ENCODE data around the gene ATP8A1. TPM values are rescaled to one million over a fixed set of nuclear protein-coding genes. Genes with fewer than 3 reads are reported as not detected.
"Not testable (repeated sequence)": the region's sequence is repeated elsewhere in the genome, so short reads cannot be mapped to it uniquely, and the experiment has no call there.

Gene ATP8A1
- total RNA-seq, result 10 to 100 TPM; 20.5 to 52.9 TPM

DNA sequence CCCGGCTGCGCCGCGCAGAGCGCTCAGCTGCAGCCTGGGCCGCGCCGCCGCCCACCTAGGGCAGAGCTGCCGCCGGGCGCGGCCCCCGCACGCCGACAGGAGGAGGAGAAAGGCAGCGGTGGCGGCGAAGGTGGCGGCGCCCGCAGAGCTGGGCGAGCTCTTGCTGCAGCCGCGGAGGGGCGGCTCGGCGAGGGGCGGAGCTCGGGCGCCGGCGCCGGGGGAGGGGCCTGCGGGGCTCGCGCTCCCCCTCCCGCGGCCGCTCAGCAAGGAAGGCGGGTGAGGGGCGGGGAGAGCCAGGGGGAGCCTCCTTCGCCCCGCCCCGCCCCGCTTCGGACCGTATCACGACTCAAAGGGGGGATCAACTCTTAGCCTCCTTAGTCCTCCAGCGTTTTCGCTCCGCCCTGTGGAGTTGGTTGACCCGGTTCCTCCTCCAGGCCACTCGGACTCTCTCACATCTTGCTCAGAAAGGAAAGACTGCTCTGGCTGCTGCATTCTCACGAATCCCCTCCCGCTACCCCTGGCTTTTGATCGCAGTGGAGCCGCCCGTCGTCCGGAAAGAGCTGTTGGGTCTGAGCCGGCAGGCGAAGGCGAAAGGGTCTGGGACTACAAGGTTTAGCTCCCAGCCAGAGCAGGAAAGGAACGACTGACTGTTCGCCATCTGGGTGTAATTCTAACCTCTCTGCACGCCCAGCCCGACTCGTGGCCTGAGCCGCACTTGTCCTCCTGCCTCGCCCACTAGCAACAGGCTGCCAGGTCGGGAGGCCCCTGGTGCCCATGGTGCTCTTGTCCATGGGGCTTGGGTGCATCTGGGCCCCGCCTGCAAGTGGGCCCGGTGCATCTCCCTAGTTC is at the start of gene ATP8A1:
Gene ATP8A1, minus strand, starts transcription at position 162 of the 849 bp plus-strand sequence. CDS start 232 bp downstream, outside the sequence.
- Mint-ChIP-seq H3K4me1 (ENCODE audit: low read depth in 2 of 2) (peaks cover 41 to 43% of the 10 kb centered on the region in 2 donors), H3K27ac (peak within 1 kb of the TSS; percentile 96), H3K4me3 (peak within 1 kb of the TSS; percentile 86), H3K36me3 (peaks cover 23% of the 10 kb centered on the region), H3K9me3 (peaks cover 8% of the 10 kb centered on the region), H3K27me3 (no peaks in the 10 kb centered on the region)
- peak; percentile 95 to 97 for ATAC-seq
- DNase-seq (ENCODE audit: low spot score), result peak; percentile 97

DNA sequence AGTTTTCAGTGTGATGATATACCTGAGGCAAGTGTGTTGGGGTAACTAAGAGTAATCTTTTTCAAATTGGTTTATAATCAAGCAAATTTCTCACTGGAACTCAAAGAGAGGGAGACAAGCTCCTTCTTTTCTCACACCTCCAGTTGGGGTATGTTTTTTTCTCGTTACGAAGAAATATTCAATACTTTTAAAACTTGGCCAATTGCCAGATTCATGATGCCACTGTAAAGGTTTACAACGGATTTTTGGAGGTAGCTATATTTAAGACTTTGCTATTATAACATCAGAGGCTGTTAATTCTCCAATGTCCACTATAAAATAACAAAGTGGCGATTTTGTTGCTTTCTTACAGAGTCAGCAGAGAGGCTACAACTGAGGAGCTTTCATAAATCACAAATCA is 49.2 kb upstream of the ATP8A1 start:
- H3K4me1 Mint-ChIP-seq (ENCODE audit: low read depth in 2 of 2), result no peaks in the 10 kb centered on the region
- H3K27ac Mint-ChIP-seq, result no peak overlapping the region
- H3K27me3 Mint-ChIP-seq, result peaks cover 0 to 5% of the 10 kb centered on the region in 2 donors
- H3K36me3 Mint-ChIP-seq, result peaks cover 1% of the 10 kb centered on the region
- H3K9me3 Mint-ChIP-seq, result no peaks in the 10 kb centered on the region
- DNase-seq (ENCODE audit: low spot score) (no peak), ATAC-seq (no peak)
- no peak overlapping the region for H3K4me3 Mint-ChIP-seq

DNA sequence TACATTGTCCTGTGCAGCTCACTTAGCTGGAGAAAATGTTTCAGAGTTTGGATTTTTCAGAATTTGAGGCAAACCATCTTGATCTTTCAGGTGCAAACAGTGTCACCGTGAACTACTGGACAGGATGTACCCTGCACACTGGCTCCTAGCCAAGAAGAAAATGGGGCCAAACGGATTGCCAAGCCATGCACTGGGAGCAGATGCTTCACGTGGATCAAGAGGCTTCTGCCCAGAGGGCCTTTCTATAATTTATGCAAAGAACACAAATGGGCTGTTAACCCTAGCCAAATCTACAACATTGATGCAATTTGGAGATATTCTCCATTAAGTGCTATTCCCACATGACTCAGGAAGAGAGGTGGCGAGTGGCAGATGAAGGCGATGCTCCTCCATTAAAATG is 46.9 kb upstream of the ATP8A1 start:
- no peak for ATAC-seq

DNA sequence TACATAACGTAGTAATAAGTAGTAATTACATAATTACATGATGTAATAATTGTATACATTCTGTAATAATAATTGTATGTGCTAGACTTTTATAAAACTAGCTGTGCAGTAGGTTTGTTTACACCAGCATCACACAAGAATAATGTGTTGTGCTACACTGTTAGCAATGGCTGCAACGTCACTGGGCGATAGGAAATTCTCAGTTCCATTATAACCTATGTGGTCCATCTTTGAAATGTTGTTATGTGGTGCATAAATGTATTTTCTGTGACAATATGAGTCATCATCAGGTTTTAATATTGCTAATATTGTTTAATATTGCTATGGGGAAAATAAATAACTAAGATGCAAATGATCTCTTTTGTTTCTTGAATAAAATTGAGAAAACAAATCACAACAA is 46.0 kb upstream of the ATP8A1 start:
- no peaks in the 10 kb centered on the region for H3K4me1 Mint-ChIP-seq (ENCODE audit: low read depth in 2 of 2)

More for the DNA sequence above, 46.9 kb upstream of the ATP8A1 start:
- Mint-ChIP-seq H3K36me3 (peaks cover 7% of the 10 kb centered on the region), H3K4me3 (no peak overlapping the region), H3K27ac (no peak overlapping the region), H3K27me3 (peaks cover 0 to 5% of the 10 kb centered on the region in 2 donors), H3K9me3 (peaks cover 7% of the 10 kb centered on the region), H3K4me1 (ENCODE audit: low read depth in 2 of 2) (no peaks in the 10 kb centered on the region)
- no peak for DNase-seq (ENCODE audit: low spot score)

DNA sequence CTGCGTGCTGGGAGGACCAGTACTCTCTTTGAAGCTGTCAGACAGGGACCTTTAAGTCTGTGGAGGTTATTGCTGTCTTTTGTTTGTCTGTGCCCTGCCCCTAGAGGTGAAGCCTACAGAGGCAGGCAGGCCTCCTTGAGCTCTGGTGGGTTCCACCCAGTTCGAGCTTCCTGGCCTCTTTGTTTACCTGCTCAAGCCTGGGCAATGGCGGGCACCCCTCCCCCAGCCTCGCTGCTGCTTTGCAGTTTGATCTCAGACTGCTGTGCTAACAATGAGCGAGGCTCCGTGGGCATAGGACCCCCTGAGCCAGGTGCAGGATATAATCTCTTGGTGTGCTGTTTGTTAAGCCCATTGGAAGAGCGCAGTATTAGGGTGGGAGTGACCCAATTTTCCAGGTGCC is 44.9 kb upstream of the ATP8A1 start:
- not testable (repeated sequence) for H3K4me1 Mint-ChIP-seq (ENCODE audit: low read depth in 2 of 2); H3K27me3 Mint-ChIP-seq; H3K36me3 Mint-ChIP-seq; ATAC-seq; H3K27ac Mint-ChIP-seq; H3K9me3 Mint-ChIP-seq; H3K4me3 Mint-ChIP-seq; DNase-seq (ENCODE audit: low spot score)

More for the DNA sequence above, 46.0 kb upstream of the ATP8A1 start:
- Mint-ChIP-seq H3K36me3 (peaks cover 7% of the 10 kb centered on the region), H3K27ac (no peak overlapping the region), H3K27me3 (no peaks in the 10 kb centered on the region), H3K9me3 (peaks cover 7% of the 10 kb centered on the region), H3K4me3 (no peak overlapping the region)
- DNase-seq (ENCODE audit: low spot score), result no peak
- ATAC-seq, result no peak

DNA sequence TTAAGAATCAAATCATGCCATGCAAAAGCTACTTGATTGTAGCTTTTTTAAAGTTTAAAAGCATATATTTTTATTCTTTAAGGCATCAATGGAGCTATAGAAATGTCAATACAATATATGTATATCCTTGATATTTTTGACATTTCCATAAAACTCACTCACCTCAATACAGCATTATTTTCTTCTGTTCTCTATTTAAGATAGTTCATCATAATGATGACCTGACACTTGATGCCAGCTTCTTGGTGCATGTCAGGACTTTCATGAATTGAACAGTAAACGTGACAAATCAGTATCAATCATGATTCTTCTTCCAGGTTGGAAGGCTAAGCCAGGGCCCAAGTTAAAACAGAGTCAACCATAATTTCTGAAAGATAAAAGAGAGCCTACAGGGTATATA is 33.6 kb upstream of the ATP8A1 start:
- ATAC-seq (no peak), DNase-seq (ENCODE audit: low spot score) (no peak)
- H3K9me3 Mint-ChIP-seq, result peaks cover 1% of the 10 kb centered on the region
- no peaks in the 10 kb centered on the region for H3K4me1 Mint-ChIP-seq (ENCODE audit: low read depth in 2 of 2)
- H3K4me3 Mint-ChIP-seq, result no peak overlapping the region
- H3K27ac Mint-ChIP-seq, result no peak overlapping the region
- peaks cover 0 to 2% of the 10 kb centered on the region in 2 donors for H3K27me3 Mint-ChIP-seq
- H3K36me3 Mint-ChIP-seq, result peaks cover 2% of the 10 kb centered on the region

DNA sequence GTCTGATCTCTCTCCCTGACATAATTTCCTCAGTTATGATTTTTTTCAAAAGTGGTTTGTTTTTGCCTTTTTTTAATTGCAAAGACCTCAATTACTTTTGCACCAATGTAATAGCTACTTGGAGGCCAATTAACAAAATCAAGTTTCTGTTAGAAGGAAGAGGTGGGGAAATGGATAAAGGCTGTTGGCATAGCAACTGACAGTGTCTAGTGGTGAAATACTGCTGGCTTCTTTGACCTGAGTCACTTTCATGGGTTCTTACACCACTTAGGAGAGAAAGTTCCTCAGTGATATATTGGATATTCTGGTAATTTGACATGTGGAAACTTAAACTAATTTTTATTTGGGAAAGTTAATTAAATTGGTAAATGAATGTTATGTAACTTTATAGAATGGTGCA is 26.5 kb upstream of the ATP8A1 start:
- Mint-ChIP-seq H3K9me3 (peaks cover 4% of the 10 kb centered on the region), H3K36me3 (peaks cover 6% of the 10 kb centered on the region), H3K27me3 (peaks cover 0 to 4% of the 10 kb centered on the region in 2 donors), H3K27ac (no peak overlapping the region), H3K4me3 (no peak overlapping the region), H3K4me1 (ENCODE audit: low read depth in 2 of 2) (no peaks in the 10 kb centered on the region)
- no peak for DNase-seq (ENCODE audit: low spot score)
- ATAC-seq, result no peak

DNA sequence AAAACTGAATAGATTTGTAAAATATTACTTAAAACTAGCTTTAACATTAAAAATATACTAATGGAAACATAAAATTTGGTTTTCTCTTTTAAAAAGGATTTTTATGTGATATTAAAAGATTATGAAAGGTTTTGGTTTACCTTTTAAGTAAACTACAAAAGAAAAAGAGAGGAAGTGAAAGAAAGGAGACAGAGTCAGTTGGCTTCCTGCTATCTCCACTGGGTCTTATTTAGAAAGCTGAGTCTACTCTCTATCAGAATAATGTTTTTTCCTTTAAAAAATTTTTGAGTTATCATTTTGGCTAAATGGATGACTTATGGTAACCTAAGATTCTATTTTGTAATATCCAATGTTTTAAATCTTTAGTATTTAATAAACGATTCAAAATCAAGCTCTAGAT is 21.6 kb upstream of the ATP8A1 start:
- Mint-ChIP-seq H3K4me1 (ENCODE audit: low read depth in 2 of 2) (peaks cover 0 to 10% of the 10 kb centered on the region in 2 donors), H3K4me3 (no peak overlapping the region), H3K27me3 (no peaks in the 10 kb centered on the region), H3K27ac (no peak overlapping the region), H3K36me3 (no peaks in the 10 kb centered on the region), H3K9me3 (no peaks in the 10 kb centered on the region)
- ATAC-seq, result no peak
- DNase-seq (ENCODE audit: low spot score), result no peak

DNA sequence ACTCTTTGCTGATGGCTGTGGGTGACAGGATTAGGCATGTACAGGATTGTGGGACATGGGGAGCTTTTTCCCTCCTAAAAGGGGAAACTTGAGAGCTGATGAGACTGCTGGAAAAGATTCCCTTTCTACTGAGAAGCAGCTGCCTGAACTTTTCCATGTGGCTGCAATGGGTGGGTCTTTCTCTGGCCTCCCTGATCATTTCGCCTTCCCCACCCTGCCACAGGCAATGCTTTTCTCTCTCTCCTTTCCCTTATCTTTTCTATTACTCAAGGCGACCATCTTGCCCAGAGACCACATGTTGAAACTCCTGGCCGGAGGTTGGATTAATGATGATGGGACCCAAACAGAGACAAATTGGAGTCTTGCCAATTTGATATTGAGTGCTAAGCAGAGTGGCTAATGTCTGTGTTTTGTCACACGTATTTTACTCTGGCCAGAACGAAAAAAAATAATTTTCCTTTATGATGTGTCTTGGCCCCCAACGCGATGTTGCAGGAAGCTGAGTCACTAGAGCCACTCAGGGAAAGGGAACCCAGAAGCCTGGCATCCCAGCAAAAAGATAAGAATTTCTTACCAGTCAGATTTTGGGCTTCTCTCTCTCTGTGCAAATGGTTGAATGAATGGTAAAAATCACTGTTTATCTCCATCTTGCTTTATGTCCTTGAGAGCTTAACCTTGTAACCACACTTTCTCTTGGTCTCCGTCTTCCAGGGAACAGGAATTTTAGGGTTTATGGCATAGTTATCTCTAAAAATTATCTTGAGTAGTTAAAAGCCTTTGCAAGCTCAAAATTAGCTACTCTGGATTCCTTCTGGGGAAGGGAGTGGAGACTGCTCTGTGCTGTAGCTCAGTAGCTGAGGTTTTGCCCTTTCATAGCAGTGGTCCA is 19.4 kb upstream of the ATP8A1 start:
- Mint-ChIP-seq H3K36me3 (peaks cover 3% of the 10 kb centered on the region), H3K4me3 (no peak overlapping the region), H3K9me3 (peaks cover 3% of the 10 kb centered on the region), H3K27ac (no peak overlapping the region), H3K27me3 (no peaks in the 10 kb centered on the region), H3K4me1 (ENCODE audit: low read depth in 2 of 2) (peaks cover 20 to 29% of the 10 kb centered on the region in 2 donors)
- DNase-seq (ENCODE audit: low spot score) (no peak), ATAC-seq (no peak)

DNA sequence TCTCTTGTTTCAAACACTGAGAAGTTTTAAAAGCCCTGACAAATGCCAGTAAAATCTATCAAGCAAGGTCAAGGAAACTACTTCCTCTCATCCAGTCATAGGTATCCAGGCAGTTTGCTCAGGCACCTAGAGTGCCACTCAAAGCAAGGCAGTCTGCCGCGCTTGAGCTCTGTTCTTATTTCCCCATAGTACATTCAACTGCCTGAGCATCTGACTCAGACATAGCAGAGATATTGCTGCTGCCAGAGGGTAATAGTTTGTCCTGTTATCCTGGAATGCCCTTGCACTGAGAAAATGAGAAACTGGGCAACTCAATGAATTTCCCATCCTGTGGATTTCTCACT is 16.1 kb upstream of the ATP8A1 start:
- Mint-ChIP-seq H3K36me3 (peaks cover 6% of the 10 kb centered on the region), H3K27me3 (no peaks in the 10 kb centered on the region), H3K9me3 (peaks cover 4% of the 10 kb centered on the region), H3K27ac (peak overlapping the region; percentile 95 to 99), H3K4me3 (peak overlapping the region; percentile 80), H3K4me1 (ENCODE audit: low read depth in 2 of 2) (peaks cover 30 to 37% of the 10 kb centered on the region in 2 donors)
- ATAC-seq (peak in 1 of 2 donors; percentile 62), DNase-seq (ENCODE audit: low spot score) (no peak)

DNA sequence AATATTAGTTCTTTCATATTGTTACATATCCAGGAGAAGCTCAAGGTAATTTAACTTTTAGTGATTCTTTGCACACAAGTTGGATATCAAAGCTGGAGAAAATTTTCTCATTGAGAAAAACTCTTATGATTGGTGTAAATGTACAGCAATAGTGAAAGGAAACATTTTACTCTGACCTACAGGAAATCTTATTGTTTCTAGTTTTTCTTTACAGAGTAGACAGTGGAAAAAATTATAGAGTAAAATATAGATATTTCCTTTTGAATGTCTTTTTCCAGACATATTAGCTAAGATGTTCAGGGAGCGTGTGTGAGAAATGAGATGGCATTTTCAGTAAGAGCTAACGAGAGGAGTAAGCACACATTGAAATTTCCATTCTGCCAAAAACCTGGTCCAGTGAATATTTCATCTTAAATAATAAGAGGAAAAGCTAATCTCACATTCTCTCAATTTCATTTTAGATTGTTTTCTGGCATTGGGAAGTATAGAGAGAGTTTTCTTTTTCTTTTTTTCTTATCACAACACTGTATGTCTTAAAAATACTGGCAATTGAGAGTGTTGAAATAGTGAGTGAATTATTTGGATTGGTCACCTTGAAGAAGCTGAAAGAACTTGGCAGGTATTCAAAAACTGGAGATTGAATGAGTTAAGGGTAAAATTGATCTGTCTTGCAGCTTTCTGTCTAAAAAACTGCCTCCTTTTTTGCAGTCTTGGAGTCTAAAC is 15.6 kb upstream of the ATP8A1 start:
- DNase-seq (ENCODE audit: low spot score) (no peak), ATAC-seq (peak in 1 of 2 donors; percentile 28)
- H3K9me3 Mint-ChIP-seq, result peaks cover 4% of the 10 kb centered on the region
- no peaks in the 10 kb centered on the region for H3K27me3 Mint-ChIP-seq
- H3K4me1 Mint-ChIP-seq (ENCODE audit: low read depth in 2 of 2), result peaks cover 30 to 37% of the 10 kb centered on the region in 2 donors
- peak overlapping the region; percentile 80 for H3K4me3 Mint-ChIP-seq
- peak overlapping the region; percentile 95 to 99 for H3K27ac Mint-ChIP-seq
- H3K36me3 Mint-ChIP-seq, result peaks cover 6% of the 10 kb centered on the region

DNA sequence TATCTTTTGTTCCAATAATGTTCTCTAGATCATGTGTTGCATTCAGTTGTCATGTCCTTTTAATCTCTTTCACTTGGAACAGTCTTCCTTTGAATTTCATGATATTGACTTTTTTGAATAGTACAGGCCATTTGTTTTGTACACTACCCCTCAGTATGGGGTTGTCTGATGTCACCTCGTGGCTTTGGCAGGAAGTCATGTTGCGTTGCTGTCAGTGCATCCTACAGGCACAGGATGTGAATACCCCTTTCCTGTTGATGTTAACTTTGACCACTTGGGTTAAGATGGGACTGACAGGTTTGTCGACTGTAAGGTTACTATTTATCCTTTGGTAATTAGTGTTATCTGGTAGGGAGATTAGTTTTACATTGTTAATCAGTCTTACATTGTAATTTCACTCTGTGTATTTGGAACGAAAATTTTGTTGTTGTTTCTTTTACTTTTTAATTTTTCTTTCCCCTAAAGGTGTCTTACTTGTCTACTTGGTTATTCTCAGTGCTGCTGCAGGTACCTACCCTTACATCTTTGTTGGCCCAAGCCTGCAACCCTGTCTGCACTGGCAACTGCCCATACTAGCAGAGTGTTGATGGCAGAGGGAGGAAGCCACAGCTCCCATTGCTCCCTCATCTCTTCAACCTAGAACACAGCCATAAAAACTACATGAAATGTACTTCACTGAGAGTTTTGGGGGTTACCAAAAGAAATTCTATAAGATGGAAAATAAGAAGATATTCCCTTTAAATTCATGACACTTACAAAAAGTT is 14.7 kb upstream of the ATP8A1 start:
- Mint-ChIP-seq H3K9me3 (peaks cover 4% of the 10 kb centered on the region), H3K36me3 (peaks cover 6% of the 10 kb centered on the region), H3K4me1 (ENCODE audit: low read depth in 2 of 2) (peaks cover 30 to 37% of the 10 kb centered on the region in 2 donors), H3K27me3 (no peaks in the 10 kb centered on the region), H3K27ac (peak overlapping the region; percentile 95 to 99), H3K4me3 (peak overlapping the region; percentile 80)
- ATAC-seq, result peak; percentile 90 to 98
- DNase-seq (ENCODE audit: low spot score), result peak; percentile 75

DNA sequence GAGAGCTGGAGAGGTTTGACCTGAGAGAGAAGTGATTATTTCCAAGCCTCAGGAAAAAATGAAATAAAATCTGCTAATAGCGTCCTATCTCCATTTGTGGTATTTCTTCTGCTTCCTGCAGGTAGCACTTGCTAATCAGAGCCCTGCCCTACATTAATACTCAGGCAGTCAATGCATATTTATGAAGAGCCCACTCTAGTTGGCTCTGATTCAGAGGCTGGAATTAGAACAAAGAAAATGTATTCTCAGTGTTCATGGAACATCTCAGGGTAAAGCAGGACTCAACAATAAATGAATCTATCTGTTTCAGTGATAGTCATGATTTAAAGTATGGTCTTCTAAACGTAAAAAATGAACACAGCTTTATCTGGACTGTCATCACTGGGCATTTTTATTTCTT is 1.4 kb upstream of the ATP8A1 start:
- H3K4me1 Mint-ChIP-seq (ENCODE audit: low read depth in 2 of 2), result peaks cover 36 to 38% of the 10 kb centered on the region in 2 donors
- H3K27ac Mint-ChIP-seq, result peak overlapping the region; percentile 96
- no peak for ATAC-seq
- peaks cover 13% of the 10 kb centered on the region for H3K36me3 Mint-ChIP-seq
- DNase-seq (ENCODE audit: low spot score), result no peak
- peak overlapping the region; percentile 86 for H3K4me3 Mint-ChIP-seq
- H3K27me3 Mint-ChIP-seq, result no peaks in the 10 kb centered on the region
- H3K9me3 Mint-ChIP-seq, result peaks cover 2% of the 10 kb centered on the region

Data from natural killer cell treated with Interleukin-12 subunit alpha and Interleukin-12 subunit beta and Interleukin-15 and Interleukin-18, amount 100 ng/mL, for 72 hours (primary cell).